ENCODE measurements around the gene RABL6.

DNA sequence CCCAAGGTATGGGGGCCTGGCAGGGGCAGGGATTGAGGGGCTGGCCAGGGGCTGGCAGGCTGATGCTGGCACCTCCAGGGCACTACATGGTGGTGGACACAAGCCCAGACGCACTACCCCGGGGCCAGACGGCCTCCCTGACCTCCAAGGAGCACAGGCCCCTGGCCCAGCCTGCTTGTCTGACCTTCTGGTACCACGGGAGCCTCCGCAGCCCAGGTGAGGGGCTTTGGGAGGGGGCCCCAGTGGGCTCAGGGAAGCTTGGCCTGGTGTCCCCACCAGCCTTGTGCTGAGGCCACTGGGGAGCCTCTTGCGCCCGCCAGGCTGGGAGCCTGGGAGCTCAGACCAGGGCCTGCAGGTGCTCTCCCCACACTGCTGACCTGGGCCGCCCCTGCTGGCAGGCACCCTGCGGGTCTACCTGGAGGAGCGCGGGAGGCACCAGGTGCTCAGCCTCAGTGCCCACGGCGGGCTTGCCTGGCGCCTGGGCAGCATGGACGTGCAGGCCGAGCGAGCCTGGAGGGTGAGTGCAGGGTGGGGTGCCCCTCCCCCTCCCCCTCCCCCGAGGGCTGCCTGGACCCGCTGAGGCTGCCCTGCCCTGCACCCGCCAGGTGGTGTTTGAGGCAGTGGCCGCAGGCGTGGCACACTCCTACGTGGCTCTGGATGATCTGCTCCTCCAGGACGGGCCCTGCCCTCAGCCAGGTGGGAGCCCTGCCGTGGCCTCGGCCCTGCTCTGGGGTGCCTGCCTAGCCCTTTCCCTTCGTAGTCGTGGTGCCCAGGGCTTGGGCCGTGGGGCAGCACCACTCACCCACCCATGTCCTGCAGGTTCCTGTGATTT, 50.0 kb downstream of the RABL6 start:
- TF ChIP-seq, protein P1, sequence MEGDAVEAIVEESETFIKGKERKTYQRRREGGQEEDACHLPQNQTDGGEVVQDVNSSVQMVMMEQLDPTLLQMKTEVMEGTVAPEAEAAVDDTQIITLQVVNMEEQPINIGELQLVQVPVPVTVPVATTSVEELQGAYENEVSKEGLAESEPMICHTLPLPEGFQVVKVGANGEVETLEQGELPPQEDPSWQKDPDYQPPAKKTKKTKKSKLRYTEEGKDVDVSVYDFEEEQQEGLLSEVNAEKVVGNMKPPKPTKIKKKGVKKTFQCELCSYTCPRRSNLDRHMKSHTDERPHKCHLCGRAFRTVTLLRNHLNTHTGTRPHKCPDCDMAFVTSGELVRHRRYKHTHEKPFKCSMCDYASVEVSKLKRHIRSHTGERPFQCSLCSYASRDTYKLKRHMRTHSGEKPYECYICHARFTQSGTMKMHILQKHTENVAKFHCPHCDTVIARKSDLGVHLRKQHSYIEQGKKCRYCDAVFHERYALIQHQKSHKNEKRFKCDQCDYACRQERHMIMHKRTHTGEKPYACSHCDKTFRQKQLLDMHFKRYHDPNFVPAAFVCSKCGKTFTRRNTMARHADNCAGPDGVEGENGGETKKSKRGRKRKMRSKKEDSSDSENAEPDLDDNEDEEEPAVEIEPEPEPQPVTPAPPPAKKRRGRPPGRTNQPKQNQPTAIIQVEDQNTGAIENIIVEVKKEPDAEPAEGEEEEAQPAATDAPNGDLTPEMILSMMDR (IDR thresholded peaks at IDR 0.05): no peak
- TF ChIP-seq EP300 (IDR thresholded peaks at IDR 0.05) (no peak), POLR2A (IDR thresholded peaks at IDR 0.05) (no peak), POLR2AphosphoS5 (IDR thresholded peaks at IDR 0.05) (no peak)

All from suprapubic skin (tissue), 4 donors.